K562 treated with DMSO at 1 percent for 48 hours (cell line): ENCODE data around the gene COL6A6. TPM values are rescaled to one million over a fixed set of nuclear protein-coding genes. Genes with fewer than 3 reads are reported as not detected.

ENCODE experiments used
- total RNA-seq: library from RNA; unstranded; fragments of 300-600 nt; gene quantifications from 2 replicates; pipeline ENCODE4 v1.2.3, GENCODE V29; 2022; ENCODE audit warnings: low replicate concordance; ENCODE audit errors: extremely low read depth

The COL6A6 gene, protein sequence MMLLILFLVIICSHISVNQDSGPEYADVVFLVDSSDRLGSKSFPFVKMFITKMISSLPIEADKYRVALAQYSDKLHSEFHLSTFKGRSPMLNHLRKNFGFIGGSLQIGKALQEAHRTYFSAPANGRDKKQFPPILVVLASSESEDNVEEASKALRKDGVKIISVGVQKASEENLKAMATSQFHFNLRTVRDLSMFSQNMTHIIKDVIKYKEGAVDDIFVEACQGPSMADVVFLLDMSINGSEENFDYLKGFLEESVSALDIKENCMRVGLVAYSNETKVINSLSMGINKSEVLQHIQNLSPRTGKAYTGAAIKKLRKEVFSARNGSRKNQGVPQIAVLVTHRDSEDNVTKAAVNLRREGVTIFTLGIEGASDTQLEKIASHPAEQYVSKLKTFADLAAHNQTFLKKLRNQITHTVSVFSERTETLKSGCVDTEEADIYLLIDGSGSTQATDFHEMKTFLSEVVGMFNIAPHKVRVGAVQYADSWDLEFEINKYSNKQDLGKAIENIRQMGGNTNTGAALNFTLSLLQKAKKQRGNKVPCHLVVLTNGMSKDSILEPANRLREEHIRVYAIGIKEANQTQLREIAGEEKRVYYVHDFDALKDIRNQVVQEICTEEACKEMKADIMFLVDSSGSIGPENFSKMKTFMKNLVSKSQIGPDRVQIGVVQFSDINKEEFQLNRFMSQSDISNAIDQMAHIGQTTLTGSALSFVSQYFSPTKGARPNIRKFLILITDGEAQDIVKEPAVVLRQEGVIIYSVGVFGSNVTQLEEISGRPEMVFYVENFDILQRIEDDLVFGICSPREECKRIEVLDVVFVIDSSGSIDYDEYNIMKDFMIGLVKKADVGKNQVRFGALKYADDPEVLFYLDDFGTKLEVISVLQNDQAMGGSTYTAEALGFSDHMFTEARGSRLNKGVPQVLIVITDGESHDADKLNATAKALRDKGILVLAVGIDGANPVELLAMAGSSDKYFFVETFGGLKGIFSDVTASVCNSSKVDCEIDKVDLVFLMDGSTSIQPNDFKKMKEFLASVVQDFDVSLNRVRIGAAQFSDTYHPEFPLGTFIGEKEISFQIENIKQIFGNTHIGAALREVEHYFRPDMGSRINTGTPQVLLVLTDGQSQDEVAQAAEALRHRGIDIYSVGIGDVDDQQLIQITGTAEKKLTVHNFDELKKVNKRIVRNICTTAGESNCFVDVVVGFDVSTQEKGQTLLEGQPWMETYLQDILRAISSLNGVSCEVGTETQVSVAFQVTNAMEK (N-terminal part only)
- total RNA-seq = not detected in 2 replicates

DNA sequence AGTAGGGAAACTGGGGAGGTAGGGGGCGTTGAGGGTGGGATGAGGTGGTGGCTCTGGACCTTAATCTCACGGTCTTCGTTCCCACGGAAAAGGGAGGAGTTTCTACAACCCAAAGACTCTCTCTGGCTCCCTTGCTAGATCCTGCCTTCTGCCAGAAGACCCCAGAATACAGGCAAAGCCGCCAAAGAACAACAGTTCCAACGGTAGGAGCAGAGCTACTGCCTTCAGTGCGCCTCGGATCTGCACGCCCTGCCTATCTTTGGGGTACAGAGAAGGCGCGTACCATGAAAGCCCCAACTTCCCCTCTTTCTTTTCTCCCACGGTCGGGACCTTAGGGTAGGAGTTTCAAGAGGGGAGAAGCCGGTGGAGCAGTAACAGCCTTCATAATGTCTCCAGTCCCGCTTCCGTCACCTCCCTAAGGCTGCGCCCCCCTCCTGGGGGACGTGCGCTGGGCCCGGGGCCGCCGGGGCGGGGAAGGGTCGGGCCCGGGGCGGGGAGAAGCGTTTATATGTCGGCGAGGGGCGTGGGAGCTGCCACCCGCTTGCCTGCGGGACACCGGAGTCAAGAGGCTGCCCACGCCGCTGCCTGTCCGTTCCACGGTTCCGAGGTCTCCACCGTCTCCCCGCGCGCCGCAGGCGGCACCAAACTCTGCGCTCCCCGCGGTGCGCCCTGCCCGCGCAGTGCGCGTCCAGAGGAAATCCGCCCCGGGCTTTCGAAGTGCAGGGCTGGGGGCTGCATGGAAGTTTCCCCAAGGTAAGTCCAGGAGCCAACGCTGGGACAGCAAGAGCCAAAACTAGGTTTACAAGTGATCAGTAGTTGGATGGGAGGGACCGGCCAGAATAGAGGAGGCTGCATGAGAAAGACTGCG lies at the start of gene COL6A6:
Gene COL6A6 (plus strand): TSS at position 533 of the 868 bp plus-strand sequence. CDS start 43,188 bp downstream, outside the sequence.

Other genes with a start within 250 kb of the COL6A6 start
- not detected in 2 replicates for gene COL6A5, start 171.5 kb upstream of the COL6A6 start, total RNA-seq
- gene PIK3R4, start 229.7 kb downstream of the COL6A6 start, total RNA-seq = not detected in 2 replicates